ENCODE measurements around the gene MAP6.

Gene MAP6

GRCh38 chr11:75679566-75679965, 10.7 kb upstream of the MAP6 start:
- peaks cover 62% of the 10 kb centered on the region for H3K27me3 Mint-ChIP-seq
- peaks cover 1% of the 10 kb centered on the region for H3K9me3 Mint-ChIP-seq
- no peaks in the 10 kb centered on the region for H3K4me1 Mint-ChIP-seq (ENCODE audit: low read depth)
- H3K36me3 Mint-ChIP-seq (ENCODE audit: low read depth), result no peaks in the 10 kb centered on the region
- intact Hi-C loops (cut with micrococcal nuclease), result no loop called here
- H3K27ac Mint-ChIP-seq, result no peak overlapping the region
- H3K4me3 Mint-ChIP-seq, result no peak overlapping the region

DNA sequence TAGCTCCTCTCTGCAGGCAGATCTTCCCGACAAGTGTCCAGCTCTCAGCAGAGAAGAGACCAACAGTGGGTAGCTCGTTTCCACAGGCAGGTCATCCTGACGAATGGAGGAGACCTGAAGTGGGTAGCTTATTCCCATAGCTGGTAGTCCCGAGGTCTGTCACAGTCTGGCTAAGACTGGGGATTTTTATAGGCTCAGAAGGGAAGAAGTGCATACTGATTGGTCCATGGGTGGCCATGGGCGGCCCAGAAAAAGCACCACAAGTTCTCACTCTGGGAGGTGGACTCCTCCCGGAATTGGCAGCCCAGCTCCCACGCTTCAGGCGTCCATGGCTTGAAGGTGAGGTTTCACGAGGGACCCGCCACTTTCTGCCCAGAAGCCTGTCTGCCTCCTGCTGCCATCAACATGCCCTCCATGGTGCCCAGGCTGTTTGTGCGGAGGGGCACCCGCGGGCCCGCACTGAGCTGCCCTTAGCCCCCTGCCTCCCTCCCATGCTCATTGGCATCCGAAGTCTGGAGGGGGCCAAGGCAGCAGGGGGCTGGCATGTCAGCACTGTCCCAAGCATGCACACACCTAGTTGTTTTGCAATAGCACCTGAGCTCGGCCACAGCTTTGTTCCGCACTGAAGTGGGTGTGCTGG, 9.9 kb upstream of the MAP6 start:
- H3K9me3 Mint-ChIP-seq, result no peaks in the 10 kb centered on the region
- no peaks in the 10 kb centered on the region for H3K4me1 Mint-ChIP-seq (ENCODE audit: low read depth)
- no peaks in the 10 kb centered on the region for H3K36me3 Mint-ChIP-seq (ENCODE audit: low read depth)
- no peak overlapping the region for H3K27ac Mint-ChIP-seq
- intact Hi-C loops (cut with micrococcal nuclease), result no loop called here
- no peak overlapping the region for H3K4me3 Mint-ChIP-seq
- peaks cover 55% of the 10 kb centered on the region for H3K27me3 Mint-ChIP-seq

DNA sequence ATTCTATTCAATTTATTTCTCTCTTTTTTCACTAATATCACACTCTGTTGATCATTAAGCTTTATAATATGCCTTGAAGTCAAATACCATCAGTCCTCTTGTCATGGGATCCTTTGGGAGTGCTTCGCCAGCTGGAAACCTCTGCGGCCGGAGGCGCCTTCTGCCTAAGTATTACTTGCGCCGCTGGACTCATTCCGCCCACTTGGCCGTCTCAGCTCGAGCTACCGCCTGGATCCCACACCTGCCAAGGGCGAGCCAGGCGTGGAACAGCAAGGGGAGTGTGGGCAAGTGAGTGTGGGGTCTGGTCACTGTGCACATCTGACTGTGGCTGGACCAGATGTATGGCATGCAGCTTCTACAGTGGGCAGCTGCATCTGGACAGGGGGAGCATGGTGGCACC, 9.1 kb upstream of the MAP6 start:
- Mint-ChIP-seq H3K36me3 (ENCODE audit: low read depth) (no peaks in the 10 kb centered on the region), H3K9me3 (no peaks in the 10 kb centered on the region), H3K4me3 (no peak overlapping the region), H3K4me1 (ENCODE audit: low read depth) (no peaks in the 10 kb centered on the region), H3K27me3 (peaks cover 48% of the 10 kb centered on the region), H3K27ac (no peak overlapping the region)
- intact Hi-C loops (cut with micrococcal nuclease), result no loop called here

GRCh38 chr11:75677275-75677674, 8.4 kb upstream of the MAP6 start:
- Mint-ChIP-seq H3K27me3 (peaks cover 49% of the 10 kb centered on the region), H3K9me3 (peaks cover 6% of the 10 kb centered on the region), H3K4me1 (ENCODE audit: low read depth) (no peaks in the 10 kb centered on the region), H3K4me3 (no peak overlapping the region), H3K27ac (no peak overlapping the region), H3K36me3 (ENCODE audit: low read depth) (no peaks in the 10 kb centered on the region)
- intact Hi-C loops (cut with micrococcal nuclease), result no loop called here

GRCh38 chr11:75673977-75674582, 5.2 kb upstream of the MAP6 start:
- H3K4me1 Mint-ChIP-seq (ENCODE audit: low read depth), result peaks cover 3% of the 10 kb centered on the region
- H3K9me3 Mint-ChIP-seq, result peaks cover 7% of the 10 kb centered on the region
- no peak overlapping the region for H3K27ac Mint-ChIP-seq
- no peak overlapping the region for H3K4me3 Mint-ChIP-seq
- intact Hi-C loops (cut with micrococcal nuclease), result no loop called here
- peaks cover 66% of the 10 kb centered on the region for H3K27me3 Mint-ChIP-seq
- no peaks in the 10 kb centered on the region for H3K36me3 Mint-ChIP-seq (ENCODE audit: low read depth)

- Mint-ChIP-seq H3K9me3 (peaks cover 7% of the 10 kb centered on the region), H3K27me3 (peaks cover 85% of the 10 kb centered on the region), H3K27ac (no peak overlapping the region), H3K36me3 (ENCODE audit: low read depth) (no peaks in the 10 kb centered on the region), H3K4me3 (peak overlapping the region; percentile 71), H3K4me1 (ENCODE audit: low read depth) (peaks cover 20% of the 10 kb centered on the region)
- intact Hi-C loops (cut with micrococcal nuclease), result loop anchor here (10.0 kb wide), 1 partner anchor 73 kb away; no protein-coding TSS in a partner anchor
Observed at GRCh38 chr11:75667831-75668450, 897 bp downstream of the MAP6 start.

DNA sequence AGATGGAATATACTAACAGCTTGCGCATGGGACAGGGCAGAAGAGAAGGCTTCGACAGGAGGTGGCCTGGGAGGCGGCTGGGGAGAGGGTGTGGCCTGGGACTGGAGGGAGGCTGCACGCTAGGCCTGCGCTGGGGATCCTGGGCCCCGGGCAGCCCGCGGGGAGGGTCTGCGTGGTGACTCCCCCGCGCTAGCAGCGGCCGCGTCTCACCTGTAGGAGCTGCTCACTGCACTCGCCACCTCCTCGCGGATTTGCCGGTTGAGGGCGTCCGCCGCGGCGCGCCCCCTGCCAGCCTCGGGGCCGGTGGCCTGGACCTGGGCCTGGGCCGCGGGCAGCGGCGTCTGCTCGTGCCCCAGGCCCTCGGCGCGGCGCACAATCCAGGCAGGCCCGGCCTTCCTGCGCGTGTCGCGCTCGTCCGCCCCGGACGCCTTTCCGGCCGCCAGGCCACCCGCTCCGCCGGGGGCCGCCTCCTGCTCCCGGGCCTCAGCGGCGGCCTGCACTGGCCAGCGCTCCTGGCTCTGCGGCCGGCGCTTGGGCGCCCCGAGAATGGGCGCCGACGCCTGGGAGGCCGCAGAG, 1.5 kb downstream of the MAP6 start:
- H3K4me1 Mint-ChIP-seq (ENCODE audit: low read depth), result peaks cover 20% of the 10 kb centered on the region
- H3K27me3 Mint-ChIP-seq, result peaks cover 83% of the 10 kb centered on the region
- H3K9me3 Mint-ChIP-seq, result peaks cover 2% of the 10 kb centered on the region
- no peaks in the 10 kb centered on the region for H3K36me3 Mint-ChIP-seq (ENCODE audit: low read depth)
- intact Hi-C loops (cut with micrococcal nuclease), result loop anchor here (10.0 kb wide), 1 partner anchor 73 kb away; no protein-coding TSS in a partner anchor
- H3K27ac Mint-ChIP-seq, result no peak overlapping the region
- H3K4me3 Mint-ChIP-seq, result peak overlapping the region; percentile 50

DNA sequence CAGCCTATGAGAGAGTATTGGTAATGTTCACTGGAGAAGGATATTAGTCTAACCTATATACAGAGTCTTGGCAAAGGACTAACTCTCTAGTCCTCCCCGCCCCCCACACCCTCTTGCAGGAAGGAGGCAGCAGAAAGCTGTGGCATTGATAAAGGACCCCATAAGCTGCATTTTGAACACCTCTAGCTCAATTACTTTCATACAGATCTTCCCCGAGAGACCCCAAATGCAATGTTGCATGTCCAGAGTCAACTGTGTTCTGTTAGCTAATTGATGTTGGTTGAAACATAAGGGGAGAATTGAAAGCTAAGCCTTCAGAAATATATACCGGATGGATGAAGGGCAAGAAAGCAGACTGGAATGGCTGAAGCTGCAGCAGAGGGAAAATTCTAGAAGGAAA, 2.8 kb downstream of the MAP6 start:
- H3K27ac Mint-ChIP-seq, result no peak overlapping the region
- no peak overlapping the region for H3K4me3 Mint-ChIP-seq
- H3K4me1 Mint-ChIP-seq (ENCODE audit: low read depth), result peaks cover 20% of the 10 kb centered on the region
- H3K36me3 Mint-ChIP-seq (ENCODE audit: low read depth), result no peaks in the 10 kb centered on the region
- peaks cover 70% of the 10 kb centered on the region for H3K27me3 Mint-ChIP-seq
- intact Hi-C loops (cut with micrococcal nuclease), result loop anchor here (10.0 kb wide), 1 partner anchor 71 kb away; no protein-coding TSS in a partner anchor
- no peaks in the 10 kb centered on the region for H3K9me3 Mint-ChIP-seq

- Mint-ChIP-seq H3K36me3 (ENCODE audit: low read depth) (no peaks in the 10 kb centered on the region), H3K9me3 (no peaks in the 10 kb centered on the region), H3K27me3 (peaks cover 68% of the 10 kb centered on the region), H3K4me3 (no peak overlapping the region), H3K4me1 (ENCODE audit: low read depth) (peaks cover 24% of the 10 kb centered on the region), H3K27ac (no peak overlapping the region)
- intact Hi-C loops (cut with micrococcal nuclease), result loop anchor here (10.0 kb wide), 1 partner anchor 70 kb away; no protein-coding TSS in a partner anchor
Observed at GRCh38 chr11:75665126-75665525, 3.7 kb downstream of the MAP6 start.

DNA sequence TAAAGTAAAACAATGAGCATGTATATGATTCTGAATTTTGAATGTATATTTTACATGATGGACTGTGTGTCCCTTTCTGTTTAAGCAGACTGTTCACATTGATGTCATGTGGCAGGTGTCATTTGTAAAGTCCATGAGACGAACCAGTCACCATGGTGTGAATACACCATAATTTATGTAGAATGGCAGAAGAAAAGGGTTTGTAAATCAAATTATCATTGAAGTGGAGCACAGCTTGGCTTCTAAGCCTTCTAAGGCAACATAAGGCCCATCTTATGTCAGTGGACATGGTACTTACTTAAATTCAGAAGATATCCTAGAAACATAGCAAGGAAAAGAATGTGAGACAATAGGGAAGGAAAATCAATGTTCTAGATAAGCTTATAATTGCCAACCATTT, 4.4 kb downstream of the MAP6 start:
- Mint-ChIP-seq H3K36me3 (ENCODE audit: low read depth) (no peaks in the 10 kb centered on the region), H3K9me3 (no peaks in the 10 kb centered on the region), H3K4me1 (ENCODE audit: low read depth) (peaks cover 28% of the 10 kb centered on the region), H3K4me3 (no peak overlapping the region), H3K27me3 (peaks cover 60% of the 10 kb centered on the region), H3K27ac (no peak overlapping the region)
- intact Hi-C loops (cut with micrococcal nuclease), result loop anchor here (10.0 kb wide), 1 partner anchor 70 kb away; no protein-coding TSS in a partner anchor

DNA sequence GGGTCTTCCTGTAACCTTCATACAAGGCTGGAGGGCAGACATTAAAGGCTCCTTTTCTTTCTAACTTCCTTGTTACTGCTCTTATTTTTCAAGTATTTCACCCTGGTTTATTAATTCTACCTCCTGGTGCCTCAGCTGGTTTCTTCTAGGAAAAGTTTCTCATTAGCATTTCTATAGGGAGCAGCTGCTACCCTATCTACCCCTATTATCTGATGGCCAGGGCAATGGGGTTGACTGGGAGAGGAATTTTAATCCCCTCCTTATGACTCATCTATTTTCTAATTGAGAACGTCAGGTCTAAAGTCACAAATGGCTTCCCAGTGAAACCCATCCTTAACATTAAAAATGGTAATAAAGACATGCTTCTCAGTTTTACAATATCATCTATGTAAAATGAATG, 5.0 kb downstream of the MAP6 start:
- peaks cover 59% of the 10 kb centered on the region for H3K27me3 Mint-ChIP-seq
- H3K27ac Mint-ChIP-seq, result no peak overlapping the region
- H3K9me3 Mint-ChIP-seq, result no peaks in the 10 kb centered on the region
- H3K4me1 Mint-ChIP-seq (ENCODE audit: low read depth), result peaks cover 22% of the 10 kb centered on the region
- no peaks in the 10 kb centered on the region for H3K36me3 Mint-ChIP-seq (ENCODE audit: low read depth)
- intact Hi-C loops (cut with micrococcal nuclease), result loop anchor here (10.0 kb wide), 1 partner anchor 69 kb away; no protein-coding TSS in a partner anchor
- no peak overlapping the region for H3K4me3 Mint-ChIP-seq

DNA sequence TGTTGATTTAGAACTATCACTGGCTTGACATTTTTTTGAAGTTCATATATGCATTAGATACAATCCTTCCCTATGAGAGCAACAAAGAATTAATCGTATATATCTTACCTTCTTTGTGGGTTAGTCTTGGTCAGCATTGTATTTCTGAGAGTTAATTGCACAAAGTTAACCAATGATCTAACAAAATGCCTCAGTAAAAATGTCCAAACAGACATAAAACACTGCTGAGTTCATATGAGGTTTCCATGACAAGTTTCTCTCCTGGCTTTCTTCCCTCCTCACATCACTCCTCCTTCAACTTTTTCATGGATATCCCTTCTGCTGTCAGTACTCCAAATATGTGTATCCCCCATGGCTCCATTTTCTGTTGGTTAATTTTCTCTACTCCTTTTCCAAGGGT, 9.0 kb downstream of the MAP6 start:
- intact Hi-C loops (cut with micrococcal nuclease), result loop anchor here (10.0 kb wide), 1 partner anchor 65 kb away; no protein-coding TSS in a partner anchor
- Mint-ChIP-seq H3K36me3 (ENCODE audit: low read depth) (no peaks in the 10 kb centered on the region), H3K27ac (no peak overlapping the region), H3K4me3 (no peak overlapping the region), H3K27me3 (peaks cover 43% of the 10 kb centered on the region), H3K9me3 (no peaks in the 10 kb centered on the region), H3K4me1 (ENCODE audit: low read depth) (peaks cover 8% of the 10 kb centered on the region)

DNA sequence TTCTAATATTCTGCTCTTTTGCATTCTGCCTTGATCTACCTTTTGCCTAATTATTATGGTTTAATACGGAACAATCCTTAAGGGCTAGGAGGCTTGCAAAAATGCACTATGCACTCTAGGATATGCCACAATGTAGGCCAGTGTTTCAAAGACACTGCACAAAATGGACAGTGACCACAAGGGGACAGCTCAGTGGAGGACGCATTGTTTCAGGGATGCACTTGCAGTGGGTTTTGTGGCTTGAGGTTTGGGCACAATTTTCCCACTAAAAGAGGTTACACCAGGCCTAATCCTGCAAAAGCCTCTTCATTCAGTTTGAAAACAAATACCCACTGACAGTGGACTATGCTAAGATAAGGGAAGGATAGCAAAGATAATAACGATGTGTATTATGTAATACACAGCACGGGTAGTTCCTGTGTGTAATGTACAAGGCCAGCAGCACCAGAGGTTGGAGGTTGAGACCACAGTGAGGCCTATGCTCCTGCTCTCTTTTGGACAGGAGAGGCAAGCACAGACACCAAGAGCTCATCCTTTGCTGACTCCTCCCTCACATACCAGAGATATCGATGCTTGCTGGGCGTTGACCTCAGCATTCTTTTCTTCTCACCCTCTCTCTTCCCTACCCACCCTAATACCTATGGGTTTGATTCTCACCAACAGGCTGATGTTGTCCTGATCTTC, 12.7 kb downstream of the MAP6 start:
- no peaks in the 10 kb centered on the region for H3K36me3 Mint-ChIP-seq (ENCODE audit: low read depth)
- H3K9me3 Mint-ChIP-seq, result no peaks in the 10 kb centered on the region
- H3K4me3 Mint-ChIP-seq, result no peak overlapping the region
- no peak overlapping the region for H3K27ac Mint-ChIP-seq
- intact Hi-C loops (cut with micrococcal nuclease), result no loop called here
- peaks cover 35% of the 10 kb centered on the region for H3K27me3 Mint-ChIP-seq
- peaks cover 8% of the 10 kb centered on the region for H3K4me1 Mint-ChIP-seq (ENCODE audit: low read depth)
